A549 (cell line): ENCODE data around the gene MGAT5. TPM values are rescaled to one million over a fixed set of nuclear protein-coding genes. Genes with fewer than 3 reads are reported as not detected.

Experiments
- ATAC-seq, 2 experiments: fragments of 200-7000 bp in 1 of 2; fragments of >200 bp in 1 of 2; cut with Nextera tagmentation in 1 of 2; cut with Tn5 transposase in 1 of 2; 3 replicates each; pipeline versions ENCODE4 v1.8.0 to v1.9.1; 2018 to 2020; ENCODE audit warnings: mild to moderate bottlenecking in 1 of 2, moderate library complexity in 1 of 2
- CTCF ChIA-PET: fragments of 300-600 bp; sonication (Branson Sonifier 250); formaldehyde crosslinking; extraction: SDS; loops from one replicate; lab custom pipeline; 2021; ENCODE audit warnings: antibody characterized with exemption, inconsistent platforms; lab: Yijun Ruan, JAX
- POLR2A ChIA-PET: fragments of 350-600 bp; formaldehyde crosslinking; extraction: SDS; loops from one replicate; lab custom pipeline; 2021; ENCODE audit warnings: antibody characterized with exemption, inconsistent platforms; lab: Yijun Ruan, JAX
- DNase-seq, 2 experiments: peaks; one replicate each; pipeline versions ENCODE4 v3.0.0 to v3.0.0-alpha.2; 2011 to 2016; ENCODE audit warnings: low read depth in 1 of 2, low spot score in 1 of 2
- FAIRE-seq: peaks from 2 replicates; lab custom pipeline; 2011; peaks lifted over from hg19 to GRCh38; lab: Jason Lieb, UNC
- H3K27ac ChIP-seq, 2 experiments: fragments of >200 bp; sonication (Bioruptor Twin); formaldehyde crosslinking; 3 replicates each; pipeline ENCODE4 v1.5.1; 2016 to 2017
- H3K4me1 ChIP-seq: fragments of >200 bp; sonication (Bioruptor Twin); formaldehyde crosslinking; 3 replicates; pipeline ENCODE4 v1.6.1; 2016
- H3K4me2 ChIP-seq: fragments of >200 bp; sonication (Bioruptor Twin); formaldehyde crosslinking; 3 replicates; pipeline ENCODE4 v1.6.1; 2016
- H3K4me3 ChIP-seq: fragments of >200 bp; sonication (Bioruptor Twin); formaldehyde crosslinking; 3 replicates; pipeline ENCODE4 v1.5.1; 2016
- H3K9me3 ChIP-seq: fragments of >200 bp; sonication (Bioruptor Twin); formaldehyde crosslinking; 3 replicates; pipeline ENCODE4 v1.6.1; 2016
- ATOH8 ChIP-seq: fragments of 250-450 bp; sonication (Bioruptor Pico); IDR thresholded peaks from 2 replicates; pipeline ENCODE4 v1.5.0; 2020; ENCODE audit warnings: low read depth, mild to moderate bottlenecking, moderate library complexity
- BCL3 ChIP-seq: fragments of >200 bp; sonication (Bioruptor Twin); formaldehyde crosslinking; IDR thresholded peaks from 3 replicates; pipeline ENCODE4 v1.6.1; 2016
- BHLHE40 ChIP-seq: IDR thresholded peaks from 2 replicates; pipeline ENCODE4 v1.6.1; 2012; ENCODE audit warnings: low read depth, low read length, inconsistent platforms
- CBX2 ChIP-seq: fragments of 200-600 bp; sonication (generic); IDR thresholded peaks from 2 replicates; pipeline ENCODE4 v1.6.1; 2016; ENCODE audit warnings: low read depth, mild to moderate bottlenecking, borderline replicate concordance
- CBX8 ChIP-seq: fragments of 200-600 bp; sonication (generic); IDR thresholded peaks from 2 replicates; pipeline ENCODE4 v1.6.1; 2016
- CHD4 ChIP-seq: fragments of 200-600 bp; sonication (generic); IDR thresholded peaks from 2 replicates; pipeline ENCODE4 v1.6.1; 2016; ENCODE audit warnings: antibody characterized with exemption, mild to moderate bottlenecking, borderline replicate concordance
- ELK1 ChIP-seq: fragments of 150-350 bp; IDR thresholded peaks from 2 replicates; pipeline ENCODE4 v1.6.1; 2014; ENCODE audit warnings: low read depth, mild to moderate bottlenecking, low read length
- ESRRA ChIP-seq: fragments of 150-350 bp; IDR thresholded peaks from 2 replicates; pipeline ENCODE4 v1.6.1; 2014; ENCODE audit warnings: mild to moderate bottlenecking, low read length, borderline replicate concordance
- FOSL2 ChIP-seq, 2 experiments: fragments of 450-650 bp in 1 of 2; fragments of >200 bp in 1 of 2; sonication (Bioruptor Twin) in 1 of 2; formaldehyde crosslinking; IDR thresholded peaks; 2 replicates each; pipeline versions ENCODE4 v1.5.0 to v1.6.1; 2016 to 2020; ENCODE audit warnings: mild to moderate bottlenecking in 1 of 2, moderate library complexity in 1 of 2
- FOXS1 ChIP-seq: fragments of 250-450 bp; sonication (Bioruptor Pico); IDR thresholded peaks from 2 replicates; pipeline ENCODE4 v1.5.0; 2020; ENCODE audit warnings: mild to moderate bottlenecking, moderate library complexity
- HEYL ChIP-seq: fragments of 250-450 bp; sonication (Bioruptor Pico); IDR thresholded peaks from 2 replicates; pipeline ENCODE4 v1.8.0; 2021; ENCODE audit warnings: mild to moderate bottlenecking, moderate library complexity
- HOXB5 ChIP-seq: fragments of 250-450 bp; sonication (Bioruptor Pico); IDR thresholded peaks from 2 replicates; pipeline ENCODE4 v1.5.0; 2020; ENCODE audit warnings: mild to moderate bottlenecking, moderate library complexity
- JUNB ChIP-seq: fragments of >200 bp; sonication (Bioruptor Twin); formaldehyde crosslinking; IDR thresholded peaks from 2 replicates; pipeline ENCODE4 v1.6.1; 2016
- KDM1A ChIP-seq: fragments of 200-600 bp; sonication (generic); IDR thresholded peaks from 2 replicates; pipeline ENCODE4 v1.6.1; 2016; ENCODE audit warnings: low read depth, mild to moderate bottlenecking
- MAFK ChIP-seq: fragments of 450-650 bp; IDR thresholded peaks from 2 replicates; pipeline ENCODE4 v1.6.1; 2014; ENCODE audit not compliant: partially characterized antibody
- MAZ ChIP-seq: fragments of 150-350 bp; IDR thresholded peaks from 2 replicates; pipeline ENCODE4 v1.6.1; 2014; ENCODE audit warnings: antibody characterized with exemption, low read depth, low read length, borderline replicate concordance
- MYC ChIP-seq: IDR thresholded peaks from 2 replicates; pipeline ENCODE4 v1.6.1; 2012; ENCODE audit warnings: mild to moderate bottlenecking, inconsistent platforms, low read length, improper control_type of control experiment, borderline replicate concordance
- NPAS2 ChIP-seq: fragments of 250-450 bp; sonication (Bioruptor Pico); IDR thresholded peaks from 2 replicates; pipeline ENCODE4 v1.8.0; 2022; ENCODE audit warnings: mild to moderate bottlenecking, moderate library complexity, borderline replicate concordance
- RARB ChIP-seq: fragments of 250-450 bp; sonication (Bioruptor Pico); IDR thresholded peaks from 2 replicates; pipeline ENCODE4 v1.8.0; 2021; ENCODE audit warnings: mild to moderate bottlenecking, moderate library complexity
- RCOR1 ChIP-seq: fragments of 150-350 bp; IDR thresholded peaks from 2 replicates; pipeline ENCODE4 v1.6.1; 2014; ENCODE audit warnings: antibody characterized with exemption, low read length, low read depth
- REST ChIP-seq: fragments of 200-600 bp; sonication (generic); IDR thresholded peaks from 2 replicates; pipeline ENCODE4 v1.6.1; 2016; ENCODE audit warnings: antibody characterized with exemption, mild to moderate bottlenecking, moderate library complexity
- SMC3 ChIP-seq: fragments of >200 bp; sonication (Bioruptor Twin); formaldehyde crosslinking; IDR thresholded peaks from 3 replicates; pipeline ENCODE4 v1.6.1; 2018; ENCODE audit warnings: inconsistent platforms
- ZC3H11A ChIP-seq: fragments of 450-650 bp; IDR thresholded peaks from 2 replicates; pipeline ENCODE4 v1.6.1; 2014; ENCODE audit warnings: antibody characterized with exemption, mild to moderate bottlenecking
- ZFP36 ChIP-seq: fragments of 450-650 bp; IDR thresholded peaks from 2 replicates; pipeline ENCODE4 v1.6.1; 2014; ENCODE audit warnings: borderline replicate concordance; ENCODE audit not compliant: partially characterized antibody
- ZNF302 ChIP-seq: fragments of 250-450 bp; sonication (Bioruptor Pico); IDR thresholded peaks from 2 replicates; pipeline ENCODE4 v1.9.0; 2021; ENCODE audit warnings: inconsistent platforms, mild to moderate bottlenecking, moderate library complexity
- ZSCAN20 ChIP-seq: fragments of 250-450 bp; sonication (Bioruptor Pico); IDR thresholded peaks from 2 replicates; pipeline ENCODE4 v1.8.0; 2022; ENCODE audit warnings: mild to moderate bottlenecking, moderate library complexity
- WGBS: methylation state at CpG from one replicate; pipeline ENCODE4 v1.1.6; 2017; ENCODE audit errors: missing lambda C conversion rate; 5-methylcytosine and 5-hydroxymethylcytosine counted together
- polyA plus RNA-seq, 4 experiments: library from polyadenylated mRNA; depleted of rRNA in 3 of 4; stranded (reverse); fragments of >200 nt; fragmentation: RNase III in 1 of 4; extraction: RNeasy Plus Mini Kit Qiagen cat#74134 plus additional on column Dnase treatment in 1 of 4; gene quantifications; 2 replicates in 3 of 4; 3 replicates in 1 of 4; pipeline ENCODE4 v1.2.3, GENCODE V29; 2011 to 2017

The MGAT5 gene
- polyA plus RNA-seq, 2 of the 4 experiments (the other 2 are of a cell fraction), result 13.2 to 17.1 TPM

- TF ChIP-seq ATOH8 (CRISPR knock-in tag), result no peak
- no peak for TF ChIP-seq ZFP36
These were observed 4.1 kb upstream of the MGAT5 start (continued) for GRCh38 chr2:134249755-134250154.

GRCh38 chr2:134250840-134251461, 2.9 kb upstream of the MGAT5 start:
- ChIA-PET POLR2A (no interaction called here), CTCF (interaction anchor here (0.9 to 1.1 kb wide), 3 partner anchors 132 to 364 kb away, joined by 3 to 7 read pairs (median 3); no protein-coding TSS in a partner anchor)
- Histone ChIP-seq H3K4me2 (no peak overlapping the region), H3K9me3 (no peaks in the 10 kb centered on the region), H3K4me1 (no peaks in the 10 kb centered on the region), H3K4me3 (no peak overlapping the region), H3K27ac (no peak overlapping the region)
- DNase-seq (no peak), FAIRE-seq (no peak), ATAC-seq (no peak)
- 85% methylated on average over 8 of the region's 8 CpGs for WGBS
- no peak for TF ChIP-seq SMC3
- TF ChIP-seq MAZ, result no peak
- TF ChIP-seq MYC, result no peak
- no peak for TF ChIP-seq RCOR1
- no peak for TF ChIP-seq FOSL2 (IDR thresholded peaks at IDR 0.05)
- no peak for TF ChIP-seq FOSL2 (CRISPR knock-in tag; IDR thresholded peaks at IDR 0.05)
- TF ChIP-seq HEYL (CRISPR knock-in tag), result no peak
- TF ChIP-seq ZC3H11A, result no peak
- TF ChIP-seq JUNB, result no peak

- H3K9me3 ChIP-seq, result no peaks in the 10 kb centered on the region
- POLR2A ChIA-PET, result no interaction called here
- CTCF ChIA-PET, result interaction anchor here (0.9 kb wide), 1 partner anchor 10 kb away, joined by 4 read pairs; no protein-coding TSS in a partner anchor
- no peak overlapping the region for H3K27ac ChIP-seq
- no peak overlapping the region for H3K4me2 ChIP-seq
- H3K4me1 ChIP-seq, result no peaks in the 10 kb centered on the region
- no peak for ATAC-seq
- DNase-seq, result no peak
- H3K4me3 ChIP-seq, result no peak overlapping the region
- TF ChIP-seq ZNF302 (CRISPR knock-in tag) (no peak), BHLHE40 (no peak), CBX8 (no peak), MAZ (no peak), NPAS2 (CRISPR knock-in tag) (no peak), FOSL2 (IDR thresholded peaks at IDR 0.05) (no peak), FOSL2 (CRISPR knock-in tag; IDR thresholded peaks at IDR 0.05) (no peak), CBX2 (no peak), RARB (CRISPR knock-in tag) (no peak), CHD4 (no peak), FOXS1 (CRISPR knock-in tag) (no peak), ZSCAN20 (CRISPR knock-in tag) (no peak), MAFK (no peak), MYC (no peak), HOXB5 (CRISPR knock-in tag) (no peak), ELK1 (no peak), KDM1A (no peak), REST (no peak), BCL3 (no peak), ESRRA (no peak), ATOH8 (CRISPR knock-in tag) (no peak)
- WGBS, result 90% methylated on average over 4 of the region's 4 CpGs
- FAIRE-seq, result no peak
These were observed 1.7 kb upstream of the MGAT5 start for GRCh38 chr2:134252092-134252750.
